GM21526 (cell line): ENCODE results near the gene RNF19B.
"Not testable (repeated sequence)": the region's sequence is repeated elsewhere in the genome, so short reads cannot be mapped to it uniquely, and the experiment has no call there.

Source experiments
- ATAC-seq: cut with Tn5 transposase; IDR thresholded peaks from one replicate; pipeline ENCODE4 v1.9.1; 2021; ENCODE audit warnings: moderate library complexity; ENCODE audit not compliant: unreplicated experiment, low FRiP score

The RNF19B gene

GRCh38 chr1:32993324-32993636 is 28.7 kb upstream of the RNF19B start:
- not testable (repeated sequence) for ATAC-seq

GRCh38 chr1:32992489-32993323 is 28.1 kb upstream of the RNF19B start:
- ATAC-seq, result peak; percentile 60

GRCh38 chr1:32991819-32992488 is 27.3 kb upstream of the RNF19B start:
- ATAC-seq, result peak; percentile 41

- ATAC-seq, result no peak
Observed at GRCh38 chr1:32991386-32991785, 26.8 kb upstream of the RNF19B start.

GRCh38 chr1:32990887-32991286 is 26.3 kb upstream of the RNF19B start:
- no peak for ATAC-seq

GRCh38 chr1:32989160-32990050 is 24.8 kb upstream of the RNF19B start:
- no peak for ATAC-seq

GRCh38 chr1:32988665-32989064 is 24.1 kb upstream of the RNF19B start:
- no peak for ATAC-seq

GRCh38 chr1:32985226-32985625 is 20.6 kb upstream of the RNF19B start:
- ATAC-seq, result no peak

GRCh38 chr1:32984455-32985171 is 20.0 kb upstream of the RNF19B start:
- ATAC-seq, result no peak

GRCh38 chr1:32984090-32984454 is 19.5 kb upstream of the RNF19B start:
- no peak for ATAC-seq

GRCh38 chr1:32983020-32983419 is 18.4 kb upstream of the RNF19B start:
- no peak for ATAC-seq

- ATAC-seq, result peak; percentile 89
Observed at GRCh38 chr1:32981003-32981901, 16.6 kb upstream of the RNF19B start.

- ATAC-seq, result no peak
Observed at GRCh38 chr1:32980080-32980479, 15.5 kb upstream of the RNF19B start.

GRCh38 chr1:32978854-32979253 is 14.2 kb upstream of the RNF19B start:
- no peak for ATAC-seq

GRCh38 chr1:32977546-32978087 is 13.0 kb upstream of the RNF19B start:
- ATAC-seq, result no peak

GRCh38 chr1:32975055-32975454 is 10.4 kb upstream of the RNF19B start:
- not testable (repeated sequence) for ATAC-seq

- not testable (repeated sequence) for ATAC-seq
Observed at GRCh38 chr1:32973458-32973857, 8.8 kb upstream of the RNF19B start.

GRCh38 chr1:32972814-32973428 is 8.3 kb upstream of the RNF19B start:
- ATAC-seq, result no peak

- no peak for ATAC-seq
Observed at GRCh38 chr1:32971576-32971975, 7.0 kb upstream of the RNF19B start.
